Uterus (tissue), 2 donors: ENCODE data around the gene MED13L.

Source experiments
- CTCF ChIP-seq, 4 experiments: fragments of 200-600 bp in 2 of 4; fragments of 450-650 bp in 2 of 4; sonication (generic) in 2 of 4; IDR thresholded peaks; one replicate each; pipeline ENCODE4 v1.5.1; 2016 to 2019; ENCODE audit warnings: antibody characterized with exemption in 4 of 4, mild to moderate bottlenecking in 2 of 4, moderate library complexity in 1 of 4
- POLR2A ChIP-seq, 2 donors: fragments of 450-650 bp; IDR thresholded peaks; one replicate each; pipeline ENCODE4 v1.6.1; 2016; ENCODE audit warnings: antibody characterized with exemption in 2 of 2, mild to moderate bottlenecking in 1 of 2, moderate library complexity in 1 of 2

GRCh38 chr12:115932066-115932465, 345.4 kb downstream of the MED13L start:
- TF ChIP-seq CTCF (IDR thresholded peaks at IDR 0.05) (no peak), POLR2A (IDR thresholded peaks at IDR 0.05) (no peak)
